Liver (tissue), 9 donors: ENCODE data around the gene FAM136A. TPM values are rescaled to one million over a fixed set of nuclear protein-coding genes. Genes with fewer than 3 reads are reported as not detected.

Source experiments
- DNase-seq: peaks from one replicate; pipeline ENCODE4 v3.0.0-alpha.2; 2017; ENCODE audit warnings: low spot score
- H3K27ac ChIP-seq, 2 donors: one replicate each; pipeline ENCODE4 v1.7.0; 2013; ENCODE audit warnings: inconsistent platforms in 2 of 2, low read length in 2 of 2, control low read depth in 1 of 2, low read depth in 1 of 2, mild to moderate bottlenecking in 1 of 2
- H3K27me3 ChIP-seq, 4 donors: one replicate each; pipeline versions ENCODE4 v1.6.1 to v1.7.0; 2013; ENCODE audit warnings: low read length in 3 of 4, inconsistent platforms in 1 of 4, mild to moderate bottlenecking in 1 of 4, moderate library complexity in 1 of 4; ENCODE audit not compliant: control insufficient read depth in 4 of 4, insufficient read depth in 4 of 4
- H3K36me3 ChIP-seq, 4 donors: one replicate each; pipeline versions ENCODE4 v1.6.1 to v1.7.0; 2013; ENCODE audit warnings: low read length in 3 of 4, mild to moderate bottlenecking in 3 of 4, low read depth in 1 of 4, moderate library complexity in 1 of 4; ENCODE audit not compliant: control insufficient read depth in 4 of 4, insufficient read depth in 3 of 4
- H3K4me1 ChIP-seq, 4 donors: one replicate each; pipeline versions ENCODE4 v1.6.1 to v1.7.0; 2013; ENCODE audit warnings: low read length in 3 of 4, mild to moderate bottlenecking in 3 of 4, moderate library complexity in 1 of 4; ENCODE audit not compliant: control insufficient read depth in 4 of 4, insufficient read depth in 4 of 4
- H3K4me3 ChIP-seq, 3 donors: one replicate each; pipeline versions ENCODE4 v1.6.1 to v1.7.0; 2013; ENCODE audit warnings: low read length in 3 of 3, control low read depth in 1 of 3, low read depth in 1 of 3, mild to moderate bottlenecking in 1 of 3
- H3K9ac ChIP-seq, 2 donors: one replicate each; pipeline ENCODE4 v1.7.0; 2013; ENCODE audit warnings: low read length in 2 of 2, mild to moderate bottlenecking in 2 of 2, moderate library complexity in 2 of 2, control low read depth in 1 of 2, low read depth in 1 of 2
- H3K9me3 ChIP-seq, 4 donors: one replicate each; pipeline versions ENCODE4 v1.6.1 to v1.7.0; 2013; ENCODE audit warnings: low read length in 3 of 4; ENCODE audit not compliant: control insufficient read depth in 4 of 4
- ATF3 ChIP-seq: IDR thresholded peaks from 2 replicates; pipeline ENCODE4 v1.6.1; 2016; ENCODE audit warnings: antibody characterized with exemption
- CTCF ChIP-seq: fragments of 150-350 bp; IDR thresholded peaks from 2 replicates; pipeline ENCODE4 v1.5.1; 2017; ENCODE audit warnings: improper control_type of control experiment, low read depth, low read length; ENCODE audit not compliant: missing input control
- EGR1 ChIP-seq, 2 donors: IDR thresholded peaks; 2 replicates each; pipeline ENCODE4 v1.6.1; 2016 to 2018; ENCODE audit warnings: antibody characterized with exemption in 2 of 2, low read depth in 2 of 2
- FOXA1 ChIP-seq: IDR thresholded peaks from 2 replicates; pipeline ENCODE4 v1.6.1; 2016; ENCODE audit warnings: antibody characterized with exemption
- FOXA2 ChIP-seq: IDR thresholded peaks from 2 replicates; pipeline ENCODE4 v1.6.1; 2016; ENCODE audit warnings: antibody characterized with exemption
- GABPA ChIP-seq, 2 donors: IDR thresholded peaks in 1 of 2; conservative IDR thresholded peaks in 1 of 2; 2 replicates each; pipeline ENCODE4 v1.6.1; 2016; ENCODE audit warnings: antibody characterized with exemption in 2 of 2, mild to moderate bottlenecking in 1 of 2, moderate library complexity in 1 of 2
- HNF4A ChIP-seq, 2 donors: conservative IDR thresholded peaks; 2 replicates each; pipeline ENCODE4 v1.6.1; 2016; ENCODE audit warnings: antibody characterized with exemption in 2 of 2, mild to moderate bottlenecking in 2 of 2
- HNF4G ChIP-seq: IDR thresholded peaks from 2 replicates; pipeline ENCODE4 v1.6.1; 2016; ENCODE audit warnings: antibody characterized with exemption
- JUND ChIP-seq, 2 donors: IDR thresholded peaks; 2 replicates each; pipeline ENCODE4 v1.6.1; 2016; ENCODE audit warnings: antibody characterized with exemption in 2 of 2
- NR2F2 ChIP-seq: IDR thresholded peaks from 2 replicates; pipeline ENCODE4 v1.6.1; 2016; ENCODE audit warnings: antibody characterized with exemption
- RAD21 ChIP-seq, 2 donors: IDR thresholded peaks; 2 replicates each; pipeline ENCODE4 v1.6.1; 2016; ENCODE audit warnings: antibody characterized with exemption in 2 of 2, mild to moderate bottlenecking in 2 of 2
- RXRA ChIP-seq, 2 donors: IDR thresholded peaks; 2 replicates each; pipeline ENCODE4 v1.6.1; 2017 to 2018; ENCODE audit warnings: antibody characterized with exemption in 2 of 2, mild to moderate bottlenecking in 1 of 2
- SP1 ChIP-seq: IDR thresholded peaks from 2 replicates; pipeline ENCODE4 v1.6.1; 2018; ENCODE audit warnings: antibody characterized with exemption, mild to moderate bottlenecking
- TAF1 ChIP-seq: conservative IDR thresholded peaks from 2 replicates; pipeline ENCODE4 v1.6.1; 2016; ENCODE audit warnings: antibody characterized with exemption, mild to moderate bottlenecking
- YY1 ChIP-seq: IDR thresholded peaks from 2 replicates; pipeline ENCODE4 v1.6.1; 2016; ENCODE audit warnings: antibody characterized with exemption, mild to moderate bottlenecking
- WGBS: extraction: QIAGEN DNeasy Blood & Tissue Kit; methylation state at CpG from one replicate; pipeline ENCODE4 v1.1.7; 2013; 5-methylcytosine and 5-hydroxymethylcytosine counted together
- polyA plus RNA-seq, 2 donors: library from polyadenylated mRNA; stranded (reverse) in 1 of 2; unstranded in 1 of 2; fragments of 200-250 nt in 1 of 2; fragments of >200 nt in 1 of 2; fragmentation: Nextera tagmentation in 1 of 2; extraction: Ambion mirVana in 1 of 2; gene quantifications; one replicate each; pipeline versions ENCODE4 v1.2.1 to v1.2.3, GENCODE V29; 2013 to 2015
- total RNA-seq, 2 donors: library from RNA; depleted of rRNA; stranded (reverse); fragments of >200 nt; gene quantifications; one replicate each; pipeline ENCODE4 v1.2.3, GENCODE V29; 2014
- TF ChIP-seq, protein P1 (sequence below): IDR thresholded peaks from 2 replicates; pipeline ENCODE4 v1.6.1; 2016; ENCODE audit warnings: antibody characterized with exemption, mild to moderate bottlenecking
- TF ChIP-seq, protein P2 (sequence below): IDR thresholded peaks from 2 replicates; pipeline ENCODE4 v1.6.1; 2016; ENCODE audit warnings: antibody characterized with exemption
- donor health status: healthy.
- donor health status: healthy.
- donor health status: healthy.
- donor health status: healthy.
- donor health status: healthy.

Gene FAM136A
- total and polyA plus RNA-seq, 4 donors, result 20.9 to 35.8 (median 24.2) TPM

- TF ChIP-seq, protein P1, sequence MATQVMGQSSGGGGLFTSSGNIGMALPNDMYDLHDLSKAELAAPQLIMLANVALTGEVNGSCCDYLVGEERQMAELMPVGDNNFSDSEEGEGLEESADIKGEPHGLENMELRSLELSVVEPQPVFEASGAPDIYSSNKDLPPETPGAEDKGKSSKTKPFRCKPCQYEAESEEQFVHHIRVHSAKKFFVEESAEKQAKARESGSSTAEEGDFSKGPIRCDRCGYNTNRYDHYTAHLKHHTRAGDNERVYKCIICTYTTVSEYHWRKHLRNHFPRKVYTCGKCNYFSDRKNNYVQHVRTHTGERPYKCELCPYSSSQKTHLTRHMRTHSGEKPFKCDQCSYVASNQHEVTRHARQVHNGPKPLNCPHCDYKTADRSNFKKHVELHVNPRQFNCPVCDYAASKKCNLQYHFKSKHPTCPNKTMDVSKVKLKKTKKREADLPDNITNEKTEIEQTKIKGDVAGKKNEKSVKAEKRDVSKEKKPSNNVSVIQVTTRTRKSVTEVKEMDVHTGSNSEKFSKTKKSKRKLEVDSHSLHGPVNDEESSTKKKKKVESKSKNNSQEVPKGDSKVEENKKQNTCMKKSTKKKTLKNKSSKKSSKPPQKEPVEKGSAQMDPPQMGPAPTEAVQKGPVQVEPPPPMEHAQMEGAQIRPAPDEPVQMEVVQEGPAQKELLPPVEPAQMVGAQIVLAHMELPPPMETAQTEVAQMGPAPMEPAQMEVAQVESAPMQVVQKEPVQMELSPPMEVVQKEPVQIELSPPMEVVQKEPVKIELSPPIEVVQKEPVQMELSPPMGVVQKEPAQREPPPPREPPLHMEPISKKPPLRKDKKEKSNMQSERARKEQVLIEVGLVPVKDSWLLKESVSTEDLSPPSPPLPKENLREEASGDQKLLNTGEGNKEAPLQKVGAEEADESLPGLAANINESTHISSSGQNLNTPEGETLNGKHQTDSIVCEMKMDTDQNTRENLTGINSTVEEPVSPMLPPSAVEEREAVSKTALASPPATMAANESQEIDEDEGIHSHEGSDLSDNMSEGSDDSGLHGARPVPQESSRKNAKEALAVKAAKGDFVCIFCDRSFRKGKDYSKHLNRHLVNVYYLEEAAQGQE, result no peak
- TF ChIP-seq GABPA (IDR thresholded peaks at IDR 0.05 in 1 of 2, conservative IDR thresholded peaks at IDR 0.05 in 1 of 2) (no peak), SP1 (no peak), NR2F2 (no peak), RAD21 (IDR thresholded peaks at IDR 0.05) (no peak)
Observed at GRCh38 chr2:70330476-70330875, 28.6 kb upstream of the FAM136A start (continued).

GRCh38 chr2:70328921-70329561, 27.2 kb upstream of the FAM136A start:
- DNase-seq, result no peak
- H3K36me3 ChIP-seq, result no peaks in the 10 kb centered on the region
- H3K9ac ChIP-seq, result no peak overlapping the region
- peak overlapping the region in 1 of 2 donors; percentile 50 for H3K27ac ChIP-seq
- H3K9me3 ChIP-seq, result no peaks in the 10 kb centered on the region
- no peak overlapping the region for H3K4me3 ChIP-seq
- WGBS, result 70% methylated on average over 6 of the region's 6 CpGs
- no peaks in the 10 kb centered on the region for H3K27me3 ChIP-seq
- H3K4me1 ChIP-seq, result peaks cover 0 to 9% (median 4%) of the 10 kb centered on the region in 4 donors
- TF ChIP-seq NR2F2, result no peak
- TF ChIP-seq ATF3, result no peak
- no peak for TF ChIP-seq FOXA1
- peak; percentile 12 for TF ChIP-seq YY1
- peak; percentile 7 to 53 for TF ChIP-seq RXRA (IDR thresholded peaks at IDR 0.05)
- TF ChIP-seq HNF4A (conservative IDR thresholded peaks at IDR 0.05), result peak; percentile 70 to 85
- TF ChIP-seq SP1, result peak; percentile 26
- no peak for TF ChIP-seq EGR1 (IDR thresholded peaks at IDR 0.05; ENCODE audit: low read depth in 2 of 2)
- TF ChIP-seq CTCF, result no peak
- no peak for TF ChIP-seq GABPA (IDR thresholded peaks at IDR 0.05 in 1 of 2, conservative IDR thresholded peaks at IDR 0.05 in 1 of 2)
- no peak for TF ChIP-seq TAF1

DNA sequence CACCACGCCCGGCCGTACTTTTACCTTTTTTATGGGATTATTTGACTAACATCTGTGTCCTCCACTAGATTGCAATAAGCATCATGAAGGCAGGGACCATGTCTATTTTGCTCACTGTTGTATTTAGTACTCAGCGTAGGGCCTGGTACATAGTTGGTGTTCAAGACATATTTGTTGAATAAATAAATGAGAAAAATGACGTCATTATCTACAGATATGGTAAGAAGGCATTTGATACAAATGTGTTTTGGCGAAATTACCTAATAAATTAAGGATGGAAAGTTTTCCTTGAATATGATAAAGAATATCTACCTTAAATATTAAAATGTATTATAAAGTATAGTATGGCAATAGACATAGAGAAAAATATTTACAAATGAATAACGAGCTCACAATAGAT, 24.0 kb upstream of the FAM136A start:
- H3K9ac ChIP-seq, result no peak overlapping the region
- no peaks in the 10 kb centered on the region for H3K36me3 ChIP-seq
- WGBS, result 92% methylated on average over 7 of the region's 7 CpGs
- no peaks in the 10 kb centered on the region for H3K9me3 ChIP-seq
- peaks cover 0 to 9% (median 4%) of the 10 kb centered on the region in 4 donors for H3K4me1 ChIP-seq
- TF ChIP-seq FOXA1, result no peak
- no peak for TF ChIP-seq HNF4G
- TF ChIP-seq NR2F2, result no peak
- TF ChIP-seq FOXA2, result no peak
- TF ChIP-seq, protein P2, sequence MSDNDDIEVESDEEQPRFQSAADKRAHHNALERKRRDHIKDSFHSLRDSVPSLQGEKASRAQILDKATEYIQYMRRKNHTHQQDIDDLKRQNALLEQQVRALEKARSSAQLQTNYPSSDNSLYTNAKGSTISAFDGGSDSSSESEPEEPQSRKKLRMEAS, result no peak
- no peak for TF ChIP-seq YY1
- TF ChIP-seq JUND (IDR thresholded peaks at IDR 0.05), result no peak
- no peak for TF ChIP-seq RAD21 (IDR thresholded peaks at IDR 0.05)
- TF ChIP-seq, protein P1, result no peak
- TF ChIP-seq EGR1 (IDR thresholded peaks at IDR 0.05; ENCODE audit: low read depth in 2 of 2), result no peak
- no peak for TF ChIP-seq SP1
- no peak for TF ChIP-seq HNF4A (conservative IDR thresholded peaks at IDR 0.05)
- no peak for TF ChIP-seq CTCF
- TF ChIP-seq RXRA (IDR thresholded peaks at IDR 0.05), result no peak
- DNase-seq, result no peak
- no peaks in the 10 kb centered on the region for H3K27me3 ChIP-seq
- H3K27ac ChIP-seq, result no peak overlapping the region
- no peak overlapping the region for H3K4me3 ChIP-seq
